ENCODE data around the gene PDPK1. TPM values are rescaled to one million over a fixed set of nuclear protein-coding genes. Genes with fewer than 3 reads are reported as not detected.
"Not testable (repeated sequence)": the region's sequence is repeated elsewhere in the genome, so short reads cannot be mapped to it uniquely, and the experiment has no call there.

The PDPK1 gene
- total RNA-seq, 2 donors from 2014 or later: 53.0 to 53.8 TPM

DNA sequence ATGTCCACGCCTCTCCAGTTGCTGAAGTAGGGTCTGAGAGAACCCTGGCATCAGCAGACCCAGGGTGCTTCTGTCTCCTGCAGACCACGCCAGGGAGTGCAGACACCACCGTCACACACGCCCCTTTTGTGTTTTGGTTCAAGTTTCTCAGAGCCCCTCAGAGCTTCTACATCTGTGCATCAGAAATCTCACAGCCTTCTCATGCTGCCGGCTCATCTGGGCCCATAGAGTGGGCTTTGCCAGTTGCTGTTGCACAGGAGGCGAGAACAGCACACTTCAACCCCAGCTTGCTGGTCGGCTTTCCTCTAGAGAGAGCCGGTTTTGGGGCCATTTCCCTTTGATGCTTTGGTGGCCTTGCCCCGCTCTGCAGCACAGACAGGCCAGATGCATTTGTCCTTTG, 60.9 kb downstream of the PDPK1 start:
- Mint-ChIP-seq H3K4me3 (no peak overlapping the region), H3K27ac (no peak overlapping the region), H3K9me3 (no peaks in the 10 kb centered on the region), H3K27me3 (ENCODE audit: low read depth) (no peaks in the 10 kb centered on the region), H3K4me1 (ENCODE audit: low read depth) (peaks cover 24% of the 10 kb centered on the region), H3K36me3 (ENCODE audit: insufficient read depth in 2 of 2) (peaks cover under 1 to 1% of the 10 kb centered on the region in 2 donors)
- ATAC-seq (replicated peaks in 1 of 2): no peak
- no peak for DNase-seq

DNA sequence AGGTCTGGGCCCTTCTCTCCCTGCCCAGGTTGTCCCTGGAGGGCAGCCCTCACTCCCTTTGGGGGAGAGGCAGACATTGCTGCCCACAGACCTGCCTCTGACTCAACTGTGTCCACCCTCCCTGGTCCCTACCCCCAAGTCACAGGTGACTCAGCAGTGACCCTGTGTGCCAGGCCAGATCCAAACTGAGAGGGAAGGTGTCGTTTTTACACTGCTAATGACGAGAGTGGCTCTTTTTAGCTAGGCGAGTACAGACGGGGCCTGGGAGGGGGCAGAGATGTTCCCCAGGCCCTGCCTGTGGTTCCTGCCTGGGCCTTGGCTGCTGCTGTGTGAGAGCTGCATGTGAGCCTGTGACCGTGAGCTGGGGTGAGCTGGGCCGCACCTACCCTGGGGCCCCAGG, 61.3 kb downstream of the PDPK1 start:
- peaks cover 21% of the 10 kb centered on the region for H3K4me1 Mint-ChIP-seq (ENCODE audit: low read depth)
- not testable (repeated sequence) for H3K27me3 Mint-ChIP-seq (ENCODE audit: low read depth); ATAC-seq (replicated peaks in 1 of 2); H3K4me3 Mint-ChIP-seq; H3K9me3 Mint-ChIP-seq; H3K36me3 Mint-ChIP-seq (ENCODE audit: insufficient read depth in 2 of 2); DNase-seq; H3K27ac Mint-ChIP-seq

DNA sequence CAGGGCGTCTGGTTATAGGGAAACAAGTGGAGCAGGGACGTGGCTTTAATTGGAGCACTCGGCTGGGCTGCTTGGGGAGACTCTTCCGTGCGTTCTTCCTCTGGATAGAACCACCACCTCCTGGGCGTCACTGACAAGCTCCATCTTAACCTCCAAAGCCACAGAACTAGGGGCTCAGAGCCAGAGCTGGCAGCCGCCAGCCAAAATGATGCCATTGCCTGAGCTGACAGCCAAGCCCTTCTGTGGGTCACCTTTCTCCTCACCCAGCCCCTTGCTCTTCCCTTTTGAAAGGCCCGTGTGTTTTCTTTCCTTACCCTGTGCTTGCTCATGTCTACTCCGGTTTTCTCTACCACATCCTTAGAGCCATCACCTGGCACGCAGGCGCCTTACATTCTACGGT, 62.0 kb downstream of the PDPK1 start:
- ATAC-seq (replicated peaks in 1 of 2); H3K27me3 Mint-ChIP-seq (ENCODE audit: low read depth); H3K4me3 Mint-ChIP-seq; DNase-seq; H3K36me3 Mint-ChIP-seq (ENCODE audit: insufficient read depth in 2 of 2); H3K9me3 Mint-ChIP-seq; H3K27ac Mint-ChIP-seq: not testable (repeated sequence)
- H3K4me1 Mint-ChIP-seq (ENCODE audit: low read depth): peaks cover 21% of the 10 kb centered on the region

DNA sequence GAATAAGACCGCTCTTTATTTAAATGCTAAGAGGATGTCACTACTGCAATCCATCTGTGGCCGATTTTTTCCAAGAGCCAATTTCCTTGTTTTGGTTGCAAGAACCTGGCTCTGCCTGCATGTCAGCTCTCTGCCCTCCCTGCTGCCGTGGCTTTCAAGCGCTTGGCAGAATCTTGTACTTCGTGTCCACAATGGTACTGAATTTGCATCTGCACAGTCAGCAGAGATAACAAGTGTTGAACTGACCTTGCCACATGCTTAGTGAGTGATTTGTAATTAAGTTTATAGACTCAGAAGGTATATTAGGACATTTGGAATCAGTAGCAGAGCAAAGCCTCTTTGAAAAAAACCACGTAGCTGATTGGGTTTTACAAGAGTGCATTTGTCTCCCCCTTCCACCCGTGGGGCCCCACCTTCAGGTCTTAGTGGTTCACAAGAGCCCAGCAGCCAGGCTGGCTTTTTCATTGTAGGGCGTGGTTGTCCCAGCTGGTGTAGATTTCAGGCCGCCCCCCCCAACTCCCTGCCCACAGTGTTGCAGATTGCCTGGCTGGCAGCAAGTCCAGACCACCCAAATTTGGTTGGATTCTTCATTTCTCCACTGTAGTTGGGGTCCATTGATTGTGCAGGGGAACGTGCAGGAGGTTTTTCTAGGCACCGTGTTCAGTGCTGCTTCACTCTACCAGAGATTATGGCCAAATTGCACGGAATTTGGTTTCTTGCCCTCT, 63.6 kb downstream of the PDPK1 start:
- Mint-ChIP-seq H3K27ac (peak overlapping the region; percentile 69), H3K4me3 (peak overlapping the region; percentile 24 to 63), H3K4me1 (ENCODE audit: low read depth) (peaks cover 26% of the 10 kb centered on the region)
- H3K36me3 Mint-ChIP-seq (ENCODE audit: insufficient read depth in 2 of 2); H3K9me3 Mint-ChIP-seq; ATAC-seq (replicated peaks in 1 of 2); H3K27me3 Mint-ChIP-seq (ENCODE audit: low read depth); DNase-seq: not testable (repeated sequence)

DNA sequence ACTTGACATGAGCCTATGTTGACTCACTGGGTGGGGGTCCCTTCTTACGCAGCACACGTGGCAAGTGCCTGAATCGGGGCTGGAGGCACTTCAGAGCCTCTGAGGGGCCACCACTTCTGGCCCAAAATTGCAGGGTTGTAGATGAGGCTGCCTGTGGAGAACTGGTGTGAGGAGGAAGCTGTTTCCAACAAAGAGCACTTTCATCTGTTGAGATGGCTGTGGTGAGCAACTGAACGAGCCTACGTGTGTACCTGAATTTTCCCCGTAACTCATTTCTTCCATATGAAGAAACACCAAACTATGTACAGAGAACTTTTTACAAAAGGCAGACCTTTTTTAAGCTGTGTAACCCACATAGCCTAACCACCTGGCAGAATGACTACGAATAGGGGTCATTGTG, 64.4 kb downstream of the PDPK1 start:
- H3K27me3 Mint-ChIP-seq (ENCODE audit: low read depth); H3K36me3 Mint-ChIP-seq (ENCODE audit: insufficient read depth in 2 of 2); H3K9me3 Mint-ChIP-seq; DNase-seq: not testable (repeated sequence)
- peak; percentile 34 to 46 for ATAC-seq (replicated peaks in 1 of 2)
- peaks cover 24% of the 10 kb centered on the region for H3K4me1 Mint-ChIP-seq (ENCODE audit: low read depth)
- peak overlapping the region; percentile 24 to 63 for H3K4me3 Mint-ChIP-seq
- H3K27ac Mint-ChIP-seq: peak overlapping the region; percentile 75

DNA sequence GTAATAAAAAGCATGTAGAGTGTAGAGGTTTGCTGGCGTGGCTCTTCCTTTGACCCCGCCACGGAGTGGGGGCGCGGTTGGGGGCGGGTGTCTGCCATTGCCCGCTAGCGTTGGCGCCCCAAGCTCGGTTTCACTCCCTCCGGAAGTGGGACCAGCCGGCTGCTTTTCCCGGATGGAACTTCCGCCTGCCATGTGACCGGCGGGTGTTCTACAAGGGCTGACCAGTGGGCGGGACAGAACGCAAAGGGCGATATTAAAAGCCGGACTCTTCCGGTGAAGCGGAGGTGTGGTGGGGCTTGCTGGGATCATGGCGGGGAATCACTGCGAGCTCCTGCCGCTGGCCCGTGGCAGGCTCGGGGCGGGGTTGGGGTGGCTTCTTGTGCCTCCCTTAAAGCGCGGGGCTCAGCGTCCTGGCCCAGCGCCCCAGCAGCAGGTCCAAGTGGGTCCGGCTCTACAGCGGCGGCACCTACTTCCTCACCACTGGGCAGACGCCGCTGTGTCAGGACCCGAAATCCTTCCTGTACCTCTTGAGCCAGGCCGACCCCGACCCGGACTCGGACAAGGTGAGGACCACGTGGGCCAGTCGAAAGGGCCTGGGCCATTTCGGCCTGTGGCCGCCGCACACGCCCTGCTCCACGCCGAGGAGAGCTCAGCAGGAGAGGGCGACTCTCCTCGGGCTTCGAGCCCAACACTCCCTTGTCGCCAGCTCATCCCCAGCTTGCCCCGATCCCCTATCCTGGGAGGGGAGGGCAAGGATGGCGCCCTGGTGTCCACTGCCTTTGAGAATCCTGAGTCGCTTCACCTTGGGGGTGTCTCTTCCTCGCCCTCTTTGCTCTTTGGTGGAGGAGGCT, 65.6 kb downstream of the PDPK1 start:
- ATAC-seq (replicated peaks in 1 of 2): peak; percentile 80
- H3K27me3 Mint-ChIP-seq (ENCODE audit: low read depth): no peaks in the 10 kb centered on the region
- peaks cover 34% of the 10 kb centered on the region for H3K4me1 Mint-ChIP-seq (ENCODE audit: low read depth)
- no peaks in the 10 kb centered on the region for H3K9me3 Mint-ChIP-seq
- H3K27ac Mint-ChIP-seq: peak overlapping the region; percentile 98
- peak overlapping the region; percentile 98 to 100 for H3K4me3 Mint-ChIP-seq
- peaks cover 8% of the 10 kb centered on the region in 2 donors for H3K36me3 Mint-ChIP-seq (ENCODE audit: insufficient read depth in 2 of 2)
- peak; percentile 91 to 93 for DNase-seq

DNA sequence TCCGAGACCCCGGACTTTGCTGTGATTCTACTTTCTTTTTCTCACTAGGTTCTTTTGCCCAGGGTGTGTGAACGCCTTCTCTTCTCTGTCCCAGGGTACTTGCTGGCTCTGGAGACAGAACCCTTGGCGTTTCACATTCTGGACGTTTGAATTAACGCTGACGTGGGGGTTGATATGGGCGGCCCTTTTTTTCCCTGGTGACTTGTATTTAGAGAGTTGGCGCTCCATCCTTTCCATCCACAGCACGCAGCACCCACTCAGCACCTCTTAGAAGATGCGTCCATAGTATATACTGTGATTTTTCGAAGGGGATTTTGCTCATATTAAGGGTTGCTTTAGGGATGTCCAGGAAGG, 66.2 kb downstream of the PDPK1 start:
- peak overlapping the region; percentile 98 for H3K27ac Mint-ChIP-seq
- H3K36me3 Mint-ChIP-seq (ENCODE audit: insufficient read depth in 2 of 2); H3K9me3 Mint-ChIP-seq; H3K27me3 Mint-ChIP-seq (ENCODE audit: low read depth); DNase-seq: not testable (repeated sequence)
- peak overlapping the region; percentile 98 to 100 for H3K4me3 Mint-ChIP-seq
- ATAC-seq (replicated peaks in 1 of 2): peak in 1 of 2 donors; percentile 2
- peaks cover 34% of the 10 kb centered on the region for H3K4me1 Mint-ChIP-seq (ENCODE audit: low read depth)

DNA sequence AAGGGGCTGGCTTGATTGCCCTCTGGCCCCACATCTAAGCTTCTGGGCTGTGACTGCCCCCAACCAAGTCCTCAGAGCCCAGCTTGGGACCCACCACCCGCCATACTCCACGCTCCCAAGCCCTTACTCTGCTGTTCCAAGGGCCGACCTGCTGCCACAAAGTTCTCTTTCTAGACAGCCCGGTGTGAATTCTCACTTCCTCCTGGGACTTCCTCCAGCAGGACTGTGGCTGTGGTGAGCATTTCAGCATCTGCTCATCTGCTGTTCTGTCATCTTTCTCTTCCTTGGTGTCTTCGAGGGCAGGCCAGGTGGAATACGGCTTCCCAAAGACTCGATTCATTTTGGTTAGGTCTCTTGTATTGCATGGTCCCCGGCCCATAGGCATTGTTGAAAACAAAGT, 69.0 kb downstream of the PDPK1 start:
- H3K4me3 Mint-ChIP-seq; H3K27me3 Mint-ChIP-seq (ENCODE audit: low read depth); ATAC-seq (replicated peaks in 1 of 2); DNase-seq; H3K27ac Mint-ChIP-seq; H3K9me3 Mint-ChIP-seq: not testable (repeated sequence)
- peaks cover 32% of the 10 kb centered on the region for H3K4me1 Mint-ChIP-seq (ENCODE audit: low read depth)
- H3K36me3 Mint-ChIP-seq (ENCODE audit: insufficient read depth in 2 of 2): peaks cover 10 to 11% of the 10 kb centered on the region in 2 donors

DNA sequence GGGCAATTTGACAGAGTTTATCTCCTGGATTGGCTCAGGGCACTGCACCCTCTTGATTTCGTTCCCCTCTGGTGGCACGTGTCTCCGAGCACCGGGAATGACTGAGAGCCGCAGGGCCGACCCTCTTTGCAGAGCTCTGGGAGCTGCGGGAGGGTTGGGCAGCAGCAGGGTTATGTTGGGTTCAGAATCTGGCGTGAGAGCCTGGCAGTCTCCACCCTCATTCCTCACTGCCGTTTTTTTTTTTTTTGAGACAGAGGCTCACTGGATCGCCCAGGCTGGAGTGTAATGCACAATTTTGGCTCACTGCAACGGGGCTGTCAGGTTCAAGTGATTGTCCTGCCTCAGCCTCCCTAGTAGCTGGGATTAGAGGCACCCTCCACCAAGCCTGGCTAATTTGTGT, 71.5 kb downstream of the PDPK1 start:
- H3K4me1 Mint-ChIP-seq (ENCODE audit: low read depth): peaks cover 18% of the 10 kb centered on the region
- not testable (repeated sequence) for H3K9me3 Mint-ChIP-seq; H3K36me3 Mint-ChIP-seq (ENCODE audit: insufficient read depth in 2 of 2); H3K4me3 Mint-ChIP-seq; DNase-seq; H3K27ac Mint-ChIP-seq; H3K27me3 Mint-ChIP-seq (ENCODE audit: low read depth); ATAC-seq (replicated peaks in 1 of 2)

DNA sequence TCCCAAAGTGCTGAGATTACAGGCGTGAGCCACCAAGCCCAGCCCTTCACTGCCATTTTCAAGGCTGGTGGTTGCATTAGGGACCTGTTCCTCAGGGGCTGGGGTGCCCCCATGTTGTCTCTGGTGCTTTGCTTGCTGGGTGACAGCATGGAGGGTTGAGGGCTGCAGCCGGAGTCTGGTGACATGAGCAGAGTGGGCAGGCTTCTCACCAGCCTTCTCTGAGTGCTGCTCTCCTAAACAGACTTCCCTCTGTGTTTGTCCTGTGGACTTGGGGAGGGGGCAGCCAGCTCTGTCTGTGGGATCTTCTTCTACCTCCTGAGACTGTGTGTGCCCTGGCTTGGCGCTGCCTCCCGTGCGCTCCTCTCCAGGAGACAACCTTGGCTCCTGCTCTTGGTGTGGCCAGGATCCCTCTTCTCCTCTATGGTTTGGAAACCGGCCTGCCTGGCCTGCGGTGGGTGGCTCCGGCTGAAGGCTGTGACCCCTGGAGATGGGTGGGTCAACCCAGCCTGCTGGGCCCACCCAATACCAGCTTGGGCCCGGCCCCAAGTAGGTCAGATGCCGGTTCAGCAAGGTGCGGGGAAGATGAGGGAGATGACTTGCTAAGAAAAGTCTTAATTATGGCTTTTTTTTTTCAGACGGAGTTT, 72.1 kb downstream of the PDPK1 start:
- peaks cover 18% of the 10 kb centered on the region for H3K4me1 Mint-ChIP-seq (ENCODE audit: low read depth)
- H3K27me3 Mint-ChIP-seq (ENCODE audit: low read depth): no peaks in the 10 kb centered on the region
- no peak for DNase-seq

DNA sequence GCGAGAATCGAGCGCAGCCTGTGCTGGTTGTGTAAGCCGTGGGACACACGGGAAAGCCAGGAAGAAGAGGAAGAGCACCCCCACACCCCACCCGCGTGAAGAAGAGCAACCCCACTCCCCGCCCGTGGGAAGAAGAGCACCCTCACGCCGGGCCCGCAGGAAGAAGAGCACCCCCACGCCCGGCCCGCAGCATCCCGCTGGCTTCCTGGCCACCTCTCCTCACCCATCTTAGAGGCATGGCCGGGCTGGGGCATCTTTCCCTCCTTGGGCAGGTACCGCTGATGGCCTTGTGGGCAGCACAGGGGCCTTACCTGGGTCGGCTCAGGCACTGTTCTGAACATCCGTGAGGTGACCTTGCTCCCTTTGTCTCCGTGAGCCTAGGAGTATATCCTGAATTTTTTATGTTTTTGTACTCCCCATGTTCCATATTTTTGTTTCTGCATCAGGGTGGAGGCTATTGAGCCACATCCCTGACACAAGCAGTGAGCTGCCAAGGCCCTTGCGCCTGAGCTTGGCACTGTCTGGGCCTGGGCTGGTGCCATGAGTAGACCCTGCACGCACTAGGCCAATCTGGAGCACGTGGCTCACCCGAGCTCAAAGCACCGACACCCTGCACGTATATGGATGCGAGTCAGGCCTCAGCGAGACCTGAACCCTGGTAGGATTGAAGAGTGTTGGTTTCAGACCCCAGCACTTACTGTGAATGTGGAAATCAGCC, 73.1 kb downstream of the PDPK1 start:
- Mint-ChIP-seq H3K9me3 (no peaks in the 10 kb centered on the region), H3K4me3 (no peak overlapping the region), H3K27ac (no peak overlapping the region), H3K4me1 (ENCODE audit: low read depth) (peaks cover 10% of the 10 kb centered on the region), H3K36me3 (ENCODE audit: insufficient read depth in 2 of 2) (peaks cover 2 to 5% of the 10 kb centered on the region in 2 donors), H3K27me3 (ENCODE audit: low read depth) (no peaks in the 10 kb centered on the region)
- DNase-seq (no peak), ATAC-seq (replicated peaks in 1 of 2) (no peak)

More for the DNA sequence above, 72.1 kb downstream of the PDPK1 start:
- no peaks in the 10 kb centered on the region for H3K9me3 Mint-ChIP-seq
- no peak overlapping the region for H3K27ac Mint-ChIP-seq
- H3K36me3 Mint-ChIP-seq (ENCODE audit: insufficient read depth in 2 of 2): peaks cover 5 to 7% of the 10 kb centered on the region in 2 donors
- no peak overlapping the region for H3K4me3 Mint-ChIP-seq
- no peak for ATAC-seq (replicated peaks in 1 of 2)

DNA sequence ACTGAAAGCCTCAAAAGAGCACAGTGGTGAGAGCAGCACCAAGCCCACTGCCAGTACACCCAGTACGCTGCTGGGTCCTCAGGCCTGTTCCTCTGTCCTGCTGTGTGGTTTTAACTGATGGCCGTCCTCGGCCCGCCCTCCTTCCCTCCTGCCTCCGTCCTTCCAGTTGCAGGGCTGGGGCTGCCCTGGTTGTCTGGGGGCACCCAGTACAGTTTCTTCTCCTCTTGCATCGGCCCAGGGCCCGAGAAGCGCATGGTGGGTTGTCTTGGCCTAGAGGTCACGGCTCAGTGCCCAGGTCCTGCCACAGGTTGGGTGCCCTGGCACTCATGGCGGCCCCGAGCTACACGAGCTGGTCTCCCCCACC, 73.7 kb downstream of the PDPK1 start:
- peaks cover 2 to 5% of the 10 kb centered on the region in 2 donors for H3K36me3 Mint-ChIP-seq (ENCODE audit: insufficient read depth in 2 of 2)
- no peak overlapping the region for H3K4me3 Mint-ChIP-seq
- peaks cover 10% of the 10 kb centered on the region for H3K4me1 Mint-ChIP-seq (ENCODE audit: low read depth)
- no peaks in the 10 kb centered on the region for H3K27me3 Mint-ChIP-seq (ENCODE audit: low read depth)
- DNase-seq (no peak), ATAC-seq (replicated peaks in 1 of 2) (no peak)
- no peak overlapping the region for H3K27ac Mint-ChIP-seq
- H3K9me3 Mint-ChIP-seq: no peaks in the 10 kb centered on the region

DNA sequence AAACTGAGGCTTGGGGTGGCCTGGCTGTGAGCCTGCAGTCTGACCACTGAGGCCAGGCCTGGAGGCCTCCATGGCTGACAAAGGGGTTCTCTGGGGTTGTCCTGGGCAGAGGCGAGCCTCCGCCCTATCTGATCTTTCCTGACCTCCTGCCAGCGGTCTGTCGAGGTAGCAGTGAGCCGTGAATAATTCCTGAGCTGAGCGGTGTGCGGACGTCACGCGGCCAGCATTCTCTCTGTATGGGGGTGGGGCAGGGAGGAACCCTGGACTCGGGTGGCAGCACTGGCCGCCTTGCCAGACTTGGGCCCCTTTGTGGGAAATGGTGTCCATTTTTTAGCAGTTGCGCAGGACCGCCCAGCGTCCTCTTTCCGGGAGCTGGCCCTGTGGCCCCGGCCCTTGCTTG, 74.1 kb downstream of the PDPK1 start:
- DNase-seq: not testable (repeated sequence)

More for the DNA sequence above, 74.1 kb downstream of the PDPK1 start:
- not testable (repeated sequence) for H3K9me3 Mint-ChIP-seq; H3K4me1 Mint-ChIP-seq (ENCODE audit: low read depth); H3K27me3 Mint-ChIP-seq (ENCODE audit: low read depth); H3K4me3 Mint-ChIP-seq; H3K27ac Mint-ChIP-seq; H3K36me3 Mint-ChIP-seq (ENCODE audit: insufficient read depth in 2 of 2); ATAC-seq (replicated peaks in 1 of 2)

Measured in activated T-cell treated with anti-CD3 and anti-CD28 coated beads, Interleukin-2, amount 50 U/mL, for 72 hours (primary cell).